Activated CD8-positive, alpha-beta memory T cell treated with anti-CD3 and anti-CD28 coated beads, Interleukin-2, amount 50 U/mL, for 1 hour (primary cell): ENCODE results near the gene ACE2.
"Not testable (repeated sequence)": the region's sequence is repeated elsewhere in the genome, so short reads cannot be mapped to it uniquely, and the experiment has no call there.

Source experiments
- DNase-seq: peaks from one replicate; pipeline ENCODE4 v3.0.0-alpha.2; 2020; ENCODE audit errors: extremely low read depth

Gene ACE2

DNA sequence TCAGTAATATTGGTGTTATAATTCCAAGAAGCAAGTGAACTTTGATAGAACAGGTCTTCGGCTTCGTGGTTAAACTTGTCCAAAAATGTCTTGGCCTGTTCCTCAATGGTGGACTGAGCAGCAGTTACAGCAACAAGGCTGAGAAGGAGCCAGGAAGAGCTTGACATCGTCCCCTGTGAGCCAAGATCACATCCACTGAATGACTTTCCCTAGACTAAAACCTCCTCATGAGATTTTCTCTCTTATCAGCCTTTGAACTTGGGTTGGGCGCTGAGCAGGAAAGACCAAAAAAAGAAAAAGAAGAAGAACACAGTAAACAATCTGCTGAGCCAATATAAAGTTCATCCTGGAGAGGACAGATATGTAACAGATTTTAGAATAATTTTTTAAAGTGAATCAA is at the start of gene ACE2:
TSS of gene ACE2 (minus strand) at position 216 of the 400 bp plus-strand sequence. CDS start at position 167, 49 bp downstream.
- no peak for DNase-seq

DNA sequence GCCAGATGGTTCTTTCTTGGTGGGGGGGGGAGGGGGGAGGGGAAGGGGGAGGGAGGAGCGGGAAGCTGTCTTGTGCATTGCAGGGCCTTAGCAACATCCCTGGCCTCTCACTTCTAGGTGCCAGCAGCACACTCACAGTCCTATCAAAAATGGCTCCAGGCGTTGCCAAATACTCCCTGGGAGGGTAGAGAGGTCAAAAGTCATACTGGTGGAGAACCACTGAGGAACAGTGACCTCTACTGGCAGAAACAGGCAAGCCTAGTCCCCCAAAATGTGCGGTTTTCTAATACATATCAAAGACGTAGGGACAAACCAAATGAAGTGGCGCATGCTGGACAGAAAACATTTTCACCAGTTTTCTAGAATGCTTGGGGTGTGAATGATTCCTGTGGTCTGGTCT is 46.8 kb upstream of the ACE2 start:
- not testable (repeated sequence) for DNase-seq

DNA sequence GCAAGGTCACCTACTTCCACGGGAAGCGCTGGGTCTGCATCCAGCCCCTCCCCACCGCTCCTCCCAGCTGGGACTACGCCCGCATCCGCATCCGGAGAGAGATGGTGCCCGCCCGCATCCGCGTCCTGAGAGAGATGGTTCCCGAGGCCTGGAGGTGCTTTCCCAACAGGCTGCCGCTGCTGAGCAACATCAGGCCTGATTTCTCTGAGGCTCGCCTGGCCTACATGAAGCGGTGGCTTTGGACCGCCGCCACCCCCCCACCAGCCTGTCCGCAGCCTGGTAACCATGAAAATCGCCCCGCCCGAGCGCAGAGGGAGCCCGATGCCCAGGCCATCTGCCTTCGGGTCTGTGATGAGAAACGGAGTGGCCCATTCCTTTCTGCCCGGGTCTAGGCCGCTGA is 45.8 kb upstream of the ACE2 start:
- DNase-seq, result no peak

DNA sequence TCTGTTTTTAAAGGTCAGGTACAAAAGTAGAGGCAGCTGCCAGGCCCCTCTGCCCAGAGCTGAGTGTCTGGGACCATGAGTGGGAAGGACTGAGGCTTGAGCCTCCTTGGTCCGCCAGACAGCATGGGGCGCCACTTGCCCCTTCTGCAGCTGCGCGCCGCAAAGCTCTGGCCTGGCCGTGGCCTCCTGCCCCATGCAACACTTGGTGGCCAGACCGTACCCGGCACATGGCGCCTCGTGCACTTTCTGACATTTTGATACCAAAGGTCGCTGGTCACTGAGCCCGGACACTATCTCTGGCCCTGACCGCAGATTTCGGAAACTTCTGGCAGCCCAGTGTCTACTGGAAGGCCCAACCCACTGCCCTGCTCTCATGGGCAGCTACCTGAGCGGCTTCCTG is 45.3 kb upstream of the ACE2 start:
- no peak for DNase-seq

DNA sequence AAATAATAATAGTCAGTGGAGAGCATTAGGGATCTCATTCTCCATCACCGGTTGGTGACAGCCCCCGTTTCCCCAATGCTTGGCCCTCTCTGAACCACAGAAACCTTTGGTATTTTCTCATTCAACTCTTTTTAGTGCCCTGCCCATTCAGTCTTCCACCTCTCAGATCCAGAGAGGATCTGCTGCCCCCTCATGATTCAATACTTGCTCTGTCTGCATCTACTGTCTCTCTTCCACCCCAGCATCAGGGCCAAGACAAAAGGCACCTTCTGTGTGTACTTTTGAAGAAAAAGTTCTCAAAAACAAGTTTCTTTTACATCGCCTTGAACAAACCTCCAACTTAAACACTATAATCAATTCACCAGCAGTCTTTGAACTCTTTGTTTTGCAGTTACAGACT is 44.5 kb upstream of the ACE2 start:
- DNase-seq, result no peak

DNA sequence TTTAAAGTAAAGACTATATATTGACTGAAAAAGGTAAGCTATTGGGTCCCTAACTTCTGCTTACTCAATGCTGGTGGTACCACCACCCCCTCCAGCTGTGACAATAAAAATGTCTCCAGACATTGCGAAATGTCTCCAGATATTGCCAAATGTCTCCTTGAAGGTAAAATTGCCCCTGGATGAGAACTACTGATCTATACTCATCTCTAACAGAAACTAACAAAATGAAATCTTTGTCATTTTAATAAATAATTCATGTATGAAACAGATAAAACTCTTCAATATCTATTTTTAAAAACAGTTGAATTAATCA is 43.8 kb upstream of the ACE2 start:
- no peak for DNase-seq

DNA sequence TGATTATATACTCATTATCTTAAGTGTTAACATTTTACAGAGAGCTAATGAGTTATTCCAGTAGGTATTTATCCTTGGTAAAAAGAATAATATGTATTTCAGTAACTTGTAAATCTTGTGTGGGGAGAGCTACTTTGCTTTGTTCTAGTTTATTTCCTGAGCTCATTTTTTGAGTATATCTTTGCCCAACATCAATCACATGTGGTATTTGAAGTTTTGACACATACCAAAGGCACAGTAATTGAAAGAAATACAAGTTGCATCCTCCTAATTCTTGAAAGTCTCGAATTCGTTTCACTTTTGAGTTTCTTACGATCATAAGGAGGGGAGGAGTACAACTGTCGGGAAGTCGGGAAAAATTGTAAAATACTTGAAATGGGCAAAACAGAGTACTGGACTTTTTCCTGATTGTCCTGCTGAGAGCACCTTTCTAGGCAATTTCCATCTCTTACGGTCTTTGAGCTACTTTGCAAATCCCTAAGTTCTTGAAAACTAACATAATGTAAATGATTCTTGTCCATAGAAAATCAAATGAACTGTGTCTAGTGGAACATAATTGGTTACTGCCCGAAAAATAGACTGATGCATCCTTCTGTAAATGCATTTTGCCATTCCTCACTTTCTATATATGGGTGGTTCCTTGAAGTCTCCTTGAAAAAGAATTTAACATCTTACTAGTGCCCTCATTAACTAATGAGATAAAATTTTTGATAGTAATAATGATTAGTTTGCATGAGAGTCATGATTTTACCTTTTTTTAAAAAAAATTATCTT is 43.2 kb upstream of the ACE2 start:
- no peak for DNase-seq

DNA sequence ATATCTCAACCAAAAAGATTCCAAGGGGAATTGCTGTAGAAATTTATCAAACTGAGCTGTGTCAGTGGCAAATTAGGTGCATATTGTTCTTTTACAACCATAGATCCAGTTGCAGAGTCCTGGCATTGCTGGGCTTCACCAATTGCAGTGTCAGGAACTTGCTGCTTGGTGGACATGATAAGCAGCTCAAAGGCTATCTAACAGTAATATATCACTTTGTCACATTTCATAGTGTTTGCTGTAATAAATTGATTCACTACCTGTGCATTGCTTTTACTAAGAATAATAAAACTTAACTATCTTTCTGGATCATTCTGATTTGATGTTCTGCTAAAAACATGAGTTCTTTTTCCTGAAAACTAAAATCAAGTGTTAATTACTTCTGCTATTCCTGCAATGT is 30.9 kb upstream of the ACE2 start:
- no peak for DNase-seq

DNA sequence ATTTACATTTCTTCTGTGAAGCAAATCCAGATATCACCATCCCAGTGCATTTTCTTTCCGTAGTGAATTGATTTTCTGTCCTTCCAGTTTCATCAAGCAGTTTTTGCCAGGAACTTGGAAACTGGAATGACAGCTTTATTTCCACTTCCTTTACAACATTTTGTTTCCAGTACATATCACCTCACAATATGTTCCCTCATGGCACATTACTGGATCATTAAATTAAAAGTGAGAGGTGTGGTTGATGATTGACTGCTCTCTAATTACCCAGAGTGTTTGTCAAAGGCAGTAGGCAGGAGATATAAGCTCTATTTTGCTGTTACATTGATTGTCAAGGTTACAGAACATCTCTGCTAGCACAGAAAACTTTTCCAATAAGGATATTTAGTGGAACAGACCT is 22.3 kb upstream of the ACE2 start:
- no peak for DNase-seq

DNA sequence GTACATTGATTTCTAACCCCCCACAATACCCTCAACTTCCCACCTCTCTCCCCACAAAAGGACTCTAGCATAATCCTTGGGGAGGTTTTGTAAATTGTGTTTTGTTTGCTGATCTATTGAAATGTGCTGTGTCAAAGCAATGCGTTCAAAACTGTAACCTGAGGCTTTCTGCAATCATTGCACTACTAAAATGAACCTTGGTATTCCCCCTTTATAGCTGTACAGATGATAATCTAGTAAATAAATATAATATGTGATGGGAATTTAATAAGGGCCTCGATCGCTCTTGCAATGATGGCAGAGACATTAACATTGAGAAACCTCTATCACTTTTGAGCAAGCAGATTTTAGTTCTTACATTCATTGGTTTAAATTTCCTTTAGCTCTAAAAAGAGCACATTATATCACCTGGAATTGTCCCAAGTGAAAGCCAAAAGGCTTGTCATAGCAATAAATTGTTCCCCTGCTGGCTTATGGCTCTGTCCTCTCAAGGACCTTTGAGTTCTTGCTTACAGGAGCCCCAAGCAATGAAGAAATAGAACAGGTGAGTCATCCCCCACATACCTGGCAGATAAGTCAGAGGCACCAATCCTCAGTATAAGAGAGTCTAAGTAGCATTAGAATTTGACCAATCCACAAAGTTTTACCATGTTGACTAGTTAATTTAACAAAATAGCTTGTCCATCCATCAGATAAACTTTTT is 18.4 kb upstream of the ACE2 start:
- no peak for DNase-seq

DNA sequence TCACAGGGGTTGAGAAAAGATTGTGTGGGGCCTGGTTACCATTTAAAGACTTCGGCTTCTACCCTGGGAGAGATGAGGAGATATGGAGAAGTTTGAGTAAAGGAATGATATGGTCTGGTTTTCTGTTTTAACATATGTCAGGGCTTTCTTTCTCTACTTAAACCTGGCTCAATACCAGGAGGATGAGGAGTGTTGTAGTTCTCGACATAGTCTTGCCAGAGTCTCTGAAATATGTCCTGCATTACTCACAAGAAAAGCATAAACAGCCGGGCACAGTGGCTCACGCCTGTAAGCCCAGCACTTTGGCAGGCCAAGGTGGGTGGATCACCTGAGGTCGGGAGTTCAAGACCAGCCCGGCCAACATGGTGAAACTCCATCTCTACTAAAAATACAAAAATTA is 16.4 kb upstream of the ACE2 start:
- no peak for DNase-seq

DNA sequence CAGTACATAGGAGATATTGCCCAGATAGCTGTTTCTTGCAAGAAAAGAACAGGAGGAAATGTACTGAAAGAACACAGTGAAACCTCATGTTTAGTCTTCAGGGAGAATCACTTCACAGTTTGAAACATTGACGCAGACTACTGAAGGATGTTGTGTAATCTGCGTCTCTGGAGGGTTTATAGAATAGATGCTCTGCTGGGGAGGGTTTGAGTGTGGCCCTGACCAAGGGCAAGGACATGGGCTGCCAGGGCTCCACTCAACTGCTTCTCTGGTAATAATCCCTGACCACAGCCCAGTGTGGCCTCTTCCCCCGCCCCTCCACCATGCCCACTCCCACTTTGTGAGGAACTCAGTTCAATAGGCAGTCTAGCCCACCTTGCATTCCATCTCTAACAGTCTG is 15.8 kb upstream of the ACE2 start:
- DNase-seq, result no peak

DNA sequence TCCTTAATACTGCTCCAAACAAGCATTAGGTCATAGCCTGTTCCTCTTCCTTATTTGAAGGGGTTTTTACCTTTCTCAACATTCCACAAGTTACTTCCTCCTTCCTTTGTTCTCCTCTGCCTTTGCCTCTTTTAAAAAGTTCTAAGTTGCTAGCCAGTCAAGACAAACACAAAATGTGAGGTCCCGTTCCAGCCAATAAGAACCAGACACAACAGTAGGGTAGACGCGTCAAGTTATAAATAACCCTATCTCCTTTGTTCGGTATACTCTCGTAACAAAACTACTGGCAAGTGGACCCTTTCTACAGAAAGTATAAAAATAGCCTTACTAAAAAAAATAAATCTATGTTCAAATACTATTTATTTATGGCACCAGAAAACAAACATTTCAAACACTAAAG is 6.3 kb upstream of the ACE2 start:
- DNase-seq, result no peak

DNA sequence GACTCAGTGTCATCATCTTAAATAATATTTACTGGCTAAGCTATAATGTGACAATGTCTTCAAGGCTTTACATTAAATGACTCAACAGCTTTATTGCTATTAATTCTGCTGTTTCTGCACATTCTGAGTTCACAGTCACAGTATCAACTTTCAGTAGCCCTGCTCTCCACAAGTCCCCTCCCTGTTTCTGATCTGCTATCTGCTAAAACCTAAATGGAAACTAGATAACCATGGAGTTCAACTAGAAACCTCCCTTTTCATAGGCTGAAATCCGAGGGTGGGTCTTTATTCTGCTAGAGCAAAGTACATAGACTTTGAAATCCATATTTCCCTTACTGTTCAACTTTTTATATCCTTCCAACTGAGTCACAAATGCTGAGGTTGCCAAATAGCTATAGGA is 5.4 kb upstream of the ACE2 start:
- no peak for DNase-seq

DNA sequence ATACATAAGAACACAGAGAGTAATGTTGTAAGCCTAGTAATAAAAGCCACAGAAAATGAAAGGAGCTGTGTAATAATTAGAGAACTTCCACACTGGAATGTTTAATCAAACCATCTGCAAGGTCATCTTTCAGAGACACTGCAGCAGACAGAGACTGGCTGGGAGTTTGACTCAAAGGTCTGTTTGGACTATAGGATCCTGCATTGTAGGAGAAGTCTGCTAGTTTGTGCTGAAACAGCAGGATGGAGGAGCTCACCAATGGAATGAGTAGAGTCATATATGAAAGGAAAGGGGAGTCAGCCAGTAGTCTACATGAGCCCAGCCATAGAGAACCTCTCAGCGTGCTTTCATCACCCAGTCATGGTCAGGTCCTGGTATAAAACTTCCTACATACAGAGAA is 4.5 kb upstream of the ACE2 start:
- no peak for DNase-seq

DNA sequence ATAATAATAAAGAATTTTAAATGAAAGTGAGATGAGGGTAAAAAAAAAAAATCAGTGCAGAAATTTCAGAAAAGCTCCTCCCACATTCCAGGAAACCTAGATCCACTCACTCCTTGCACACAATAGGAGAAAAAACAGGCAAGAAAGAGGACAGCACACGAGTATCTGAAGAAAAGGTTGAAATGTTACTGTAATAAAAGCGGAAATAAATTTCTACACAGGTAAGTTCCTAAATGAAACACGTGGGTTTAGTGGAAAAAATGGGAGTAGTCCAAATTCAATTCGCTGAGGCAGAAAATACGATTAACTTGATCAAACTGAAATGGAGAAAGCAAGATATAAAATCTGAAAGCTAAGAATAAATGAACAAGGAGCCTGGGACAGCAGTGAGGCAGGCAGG is 2.0 kb upstream of the ACE2 start:
- DNase-seq, result no peak

DNA sequence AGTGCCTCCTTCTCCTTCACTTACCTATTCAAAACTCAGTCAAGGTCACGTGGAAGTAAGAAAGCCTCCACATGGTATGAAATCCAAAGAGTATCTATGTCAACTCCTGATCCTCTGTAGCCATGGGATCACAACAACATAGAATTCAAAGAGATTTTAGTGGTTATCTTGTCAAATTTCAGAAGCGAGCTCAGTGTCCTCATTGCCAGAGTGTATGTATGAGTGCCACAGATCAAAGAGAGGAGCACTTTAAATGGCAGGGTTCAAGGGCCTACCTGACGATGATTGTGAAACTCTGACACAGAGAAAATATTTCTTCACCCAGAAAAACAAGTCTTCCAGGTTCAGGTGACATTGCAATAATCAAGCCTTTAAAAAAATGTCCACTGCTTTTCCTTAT is 1.2 kb upstream of the ACE2 start:
- DNase-seq, result no peak

DNA sequence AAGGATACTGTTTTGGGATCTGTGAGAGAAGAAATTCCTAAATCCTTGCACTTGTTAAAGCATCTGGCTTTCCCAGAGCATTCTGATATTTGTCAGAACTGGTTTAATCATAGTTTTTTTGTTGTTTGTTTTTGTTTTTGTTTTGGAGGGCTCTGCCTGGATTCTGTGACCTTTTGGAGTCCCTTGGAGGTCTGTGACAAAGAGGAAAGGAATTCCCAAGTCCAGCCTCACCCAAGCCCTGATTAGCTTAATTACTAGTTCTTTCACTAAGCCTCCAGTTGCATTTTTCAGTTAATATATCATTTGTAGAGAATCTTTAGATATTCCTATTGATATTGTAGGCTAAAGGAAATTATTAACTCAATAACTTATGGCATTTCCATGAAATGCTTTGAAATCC is 711 bp downstream of the ACE2 start:
- DNase-seq, result no peak

DNA sequence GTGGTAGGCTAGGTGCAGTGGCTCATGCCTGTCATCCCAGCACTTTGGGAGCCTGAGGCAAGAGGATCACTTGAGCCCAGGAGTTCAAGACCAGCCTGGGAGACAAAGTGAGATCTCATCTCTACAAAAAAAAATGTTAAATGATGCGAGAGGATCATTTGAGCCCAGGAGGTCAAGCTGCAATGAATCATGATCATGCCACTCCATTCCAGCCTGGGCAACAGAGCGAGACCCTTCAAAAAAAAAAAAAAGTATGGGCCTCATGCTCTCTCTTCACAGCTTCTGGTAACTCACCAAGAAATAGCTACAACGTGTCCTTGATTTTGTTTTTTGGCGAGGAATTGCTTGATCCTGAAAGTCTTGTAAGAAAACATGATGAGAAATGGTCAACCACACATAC is 1.3 kb downstream of the ACE2 start:
- DNase-seq, result no peak

DNA sequence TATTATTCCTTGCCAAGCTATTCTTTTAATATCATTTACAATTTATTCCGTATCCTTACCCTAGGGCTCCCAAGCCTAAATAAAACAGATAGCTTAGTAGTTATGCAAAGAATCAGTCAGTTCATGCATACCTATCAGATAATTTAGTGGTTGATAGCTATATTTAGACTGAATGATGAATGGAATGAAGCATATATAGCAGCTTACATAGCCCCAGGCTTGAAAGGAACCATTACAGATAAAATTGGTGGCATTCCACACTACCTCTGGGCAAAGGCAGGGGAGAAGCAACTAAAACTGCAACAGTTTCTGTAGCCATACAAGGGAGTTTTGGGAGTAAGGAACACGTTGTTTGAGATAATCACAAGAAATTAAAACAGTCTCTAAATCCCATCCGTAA is 2.7 kb downstream of the ACE2 start:
- DNase-seq, result no peak

DNA sequence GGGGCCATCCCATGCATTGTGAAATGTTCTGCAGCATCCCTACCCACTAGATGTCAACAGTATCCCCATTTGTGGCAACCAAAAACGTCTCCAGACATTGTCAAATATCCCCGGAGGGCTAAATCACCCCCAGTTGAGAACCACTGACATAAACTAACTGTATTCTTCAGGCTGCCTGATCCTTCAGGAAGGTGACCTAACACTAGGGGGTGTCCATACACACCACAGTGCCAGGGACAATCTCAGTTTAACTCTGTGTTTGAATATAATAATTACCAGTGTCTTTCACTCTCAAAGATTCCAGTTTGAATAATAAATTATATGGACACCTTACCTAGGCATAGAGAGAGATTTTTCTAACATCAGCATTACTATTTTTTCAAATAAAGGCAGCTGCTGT is 6.4 kb downstream of the ACE2 start:
- no peak for DNase-seq

DNA sequence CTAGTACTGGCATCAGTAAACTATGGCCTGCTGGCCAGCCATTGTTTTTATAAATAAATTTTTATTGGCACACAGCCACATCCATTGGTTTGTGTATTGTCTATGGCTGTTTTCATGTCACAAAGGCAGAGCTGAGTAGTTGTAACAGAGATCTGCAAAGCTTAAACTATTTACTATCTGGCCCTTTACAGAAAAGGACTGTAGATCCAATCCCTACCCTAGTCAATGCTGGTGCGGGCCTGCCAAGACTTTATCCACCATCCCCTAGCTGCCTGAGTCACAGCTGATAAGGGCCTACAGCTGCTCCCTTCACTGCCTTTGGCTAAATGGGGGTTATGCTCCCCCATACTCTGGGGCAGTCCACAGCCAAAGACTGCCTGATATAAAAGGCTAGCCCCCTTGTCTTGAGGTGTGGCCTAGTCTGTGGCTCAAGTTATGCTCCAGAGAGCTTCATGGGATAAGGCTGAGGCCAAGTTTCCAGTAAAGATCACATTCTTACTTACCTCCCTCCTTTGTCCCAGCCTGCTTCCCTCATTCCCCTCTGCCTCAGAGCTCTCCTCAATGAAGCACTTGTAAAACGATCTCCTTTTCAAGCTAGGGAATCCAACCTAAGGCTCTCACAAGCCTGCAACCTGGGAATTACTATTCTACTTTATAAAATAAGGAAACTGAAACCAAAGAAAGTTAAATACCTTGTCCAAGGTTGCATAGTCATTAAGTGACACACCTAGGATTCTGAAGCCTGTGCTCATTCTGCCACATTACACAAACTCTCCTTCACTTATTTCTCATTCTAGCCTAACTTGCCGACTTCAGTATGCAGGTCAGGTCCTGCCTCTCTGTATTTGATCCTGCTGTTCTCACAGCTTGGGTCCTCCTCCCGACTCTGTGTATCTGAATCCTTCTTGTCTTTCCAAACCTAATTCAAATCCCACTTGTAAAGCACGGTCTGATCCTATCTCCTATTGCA is 20.7 kb downstream of the ACE2 start:
- DNase-seq, result no peak

DNA sequence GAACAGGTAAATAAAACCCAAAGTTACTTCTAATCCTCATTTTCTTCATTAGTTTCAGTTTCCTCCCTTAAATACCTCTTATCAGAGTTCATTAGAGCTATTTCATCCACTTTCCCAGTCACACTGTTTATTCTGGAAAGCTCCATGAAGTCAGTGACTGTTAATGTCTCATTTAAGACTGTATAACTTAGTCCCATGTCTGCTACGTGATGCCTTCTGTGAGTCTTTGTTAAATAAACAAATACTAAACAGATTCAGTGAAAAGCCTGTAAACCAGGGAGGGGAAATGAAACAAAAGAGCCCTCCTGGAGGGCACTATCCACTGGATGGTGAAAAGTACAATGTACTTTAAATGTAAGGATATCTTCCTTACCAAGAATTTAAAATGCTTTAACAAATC is 24.7 kb downstream of the ACE2 start:
- no peak for DNase-seq
